HepG2 (cell line): ENCODE data around the gene KRTAP10-10. TPM values are rescaled to one million over a fixed set of nuclear protein-coding genes. Genes with fewer than 3 reads are reported as not detected.

Experiments
- ATAC-seq: fragments of 200-7000 bp; cut with Tn5 transposase; 3 replicates; pipeline ENCODE4 v1.9.1; 2020; ENCODE audit warnings: mild to moderate bottlenecking, moderate library complexity
- BruUV-seq: library from RNA; stranded (reverse); fragments of 400-500 nt; replicated peaks from 2 replicates; lab custom pipeline; 2021; lab: Mats Ljungman, UMichigan
- CTCF ChIA-PET: fragments of 300-600 bp; formaldehyde crosslinking; extraction: SDS; loops from one replicate; lab custom pipeline; 2021; ENCODE audit warnings: low total read pairs, inconsistent platforms, low intra/inter-chr PET ratio; lab: Yijun Ruan, JAX
- POLR2A ChIA-PET: fragments of 350-600 bp; sonication (Branson Sonifier 250); formaldehyde crosslinking; loops from one replicate; lab custom pipeline; 2020; ENCODE audit warnings: antibody characterized with exemption, inconsistent platforms; lab: Yijun Ruan, JAX
- DNase-seq: peaks from one replicate; pipeline ENCODE4 v3.0.0-alpha.2; 2015; ENCODE audit warnings: low spot score
- FAIRE-seq: peaks from 3 replicates; lab custom pipeline; 2011; peaks lifted over from hg19 to GRCh38; lab: Jason Lieb, UNC
- H2AFZ ChIP-seq: one replicate; pipeline ENCODE4 v1.6.1; 2011; ENCODE audit warnings: low read length, inconsistent platforms
- H3K27ac ChIP-seq: fragments of 300-600 bp; 3 replicates; pipeline ENCODE4 v1.8.0; 2011; ENCODE audit warnings: mixed run types, mild to moderate bottlenecking, mixed read lengths, low read length, inconsistent platforms; ENCODE audit not compliant: insufficient read depth; ENCODE audit errors: extremely low read length
- H3K27me3 ChIP-seq, 2 experiments: fragments of 200-600 bp in 1 of 2; 2 replicates in 1 of 2; 3 replicates in 1 of 2; pipeline versions ENCODE4 v1.6.0 to v1.8.0; 2011; ENCODE audit warnings: low read length in 2 of 2, mild to moderate bottlenecking in 2 of 2, moderate library complexity in 2 of 2, inconsistent platforms in 1 of 2; ENCODE audit not compliant: insufficient read depth in 2 of 2, control insufficient read depth in 1 of 2
- H3K36me3 ChIP-seq, 2 experiments: fragments of 200-600 bp in 1 of 2; replicated peaks in 1 of 2; 2 replicates in 1 of 2; 3 replicates in 1 of 2; pipeline versions ENCODE4 v1.5.1 to v1.8.0; 2011; ENCODE audit warnings: low read length in 2 of 2, inconsistent platforms in 1 of 2; ENCODE audit not compliant: insufficient read depth in 2 of 2, control insufficient read depth in 1 of 2
- H3K4me1 ChIP-seq: 2 replicates; pipeline ENCODE4 v1.5.1; 2012; ENCODE audit warnings: low read length, inconsistent platforms; ENCODE audit not compliant: insufficient read depth
- H3K4me2 ChIP-seq: 2 replicates; pipeline ENCODE4 v1.6.0; 2011; ENCODE audit warnings: low read depth, low read length, inconsistent platforms
- H3K4me3 ChIP-seq, 3 experiments: fragments of 200-600 bp in 1 of 3; sonication (generic), shearing (Covaris generic) in 1 of 3; replicated peaks in 1 of 3; 2 replicates each; pipeline ENCODE4 v1.5.1; 2011 to 2016; ENCODE audit warnings: low read length in 3 of 3, inconsistent platforms in 2 of 3, low read depth in 2 of 3, mild to moderate bottlenecking in 2 of 3, control low read depth in 1 of 3, mixed read lengths in 1 of 3; ENCODE audit not compliant: insufficient read depth in 1 of 3
- H3K79me2 ChIP-seq: one replicate; pipeline ENCODE4 v1.6.1; 2011; ENCODE audit warnings: low read length, inconsistent platforms; ENCODE audit not compliant: insufficient read depth
- H3K9ac ChIP-seq: 2 replicates; pipeline ENCODE4 v1.6.0; 2011; ENCODE audit warnings: mild to moderate bottlenecking, low read depth, low read length, inconsistent platforms; ENCODE audit not compliant: insufficient read depth
- H3K9me3 ChIP-seq: 2 replicates; pipeline ENCODE4 v1.5.1; 2012; ENCODE audit warnings: mild to moderate bottlenecking, low read length
- H4K20me1 ChIP-seq: 2 replicates; pipeline ENCODE4 v1.6.0; 2011; ENCODE audit warnings: inconsistent platforms, mild to moderate bottlenecking, low read length, moderate library complexity; ENCODE audit not compliant: insufficient read depth
- ARNT2 ChIP-seq: sonication (generic); formaldehyde crosslinking; IDR thresholded peaks from 2 replicates; pipeline ENCODE4 v1.8.0; 2022; ENCODE audit warnings: mild to moderate bottlenecking, low read depth, missing genetic modification reagents, moderate library complexity
- ETV5 ChIP-seq: IDR thresholded peaks from 2 replicates; pipeline ENCODE4 v1.6.1; 2018; ENCODE audit warnings: missing biosample characterization, missing genetic modification reagents, inconsistent platforms, borderline replicate concordance
- FIP1L1 ChIP-seq: fragments of 200-400 bp; formaldehyde crosslinking; IDR thresholded peaks from 2 replicates; pipeline ENCODE4 v1.6.1; 2018; ENCODE audit warnings: low read depth, mild to moderate bottlenecking, low read length, moderate library complexity, borderline replicate concordance; ENCODE audit not compliant: insufficient read depth
- KLF9 ChIP-seq: IDR thresholded peaks from 2 replicates; pipeline ENCODE4 v1.6.1; 2016; ENCODE audit warnings: low read depth
- NR2F1 ChIP-seq, 2 experiments: fragments of 450-650 bp in 1 of 2; formaldehyde crosslinking in 1 of 2; IDR thresholded peaks; 2 replicates each; pipeline versions ENCODE4 v1.5.0 to v1.6.1; 2016 to 2020; ENCODE audit warnings: mild to moderate bottlenecking in 1 of 2, missing compliant biosample characterization in 1 of 2, missing genetic modification reagents in 1 of 2, moderate library complexity in 1 of 2
- RFX5 ChIP-seq: IDR thresholded peaks from 2 replicates; pipeline ENCODE4 v1.6.1; 2011; ENCODE audit warnings: low read depth, low read length, improper control_type of control experiment
- ZHX1 ChIP-seq: sonication (generic); formaldehyde crosslinking; IDR thresholded peaks from 2 replicates; pipeline ENCODE4 v1.8.1; 2022; ENCODE audit warnings: low read depth, mild to moderate bottlenecking, missing genetic modification reagents
- ZNF234 ChIP-seq: sonication (generic); formaldehyde crosslinking; conservative IDR thresholded peaks from 2 replicates; pipeline ENCODE4 v1.5.1; 2020; ENCODE audit warnings: mild to moderate bottlenecking, missing genetic modification reagents
- ZNF296 ChIP-seq: sonication (generic); formaldehyde crosslinking; conservative IDR thresholded peaks from 2 replicates; pipeline ENCODE4 v1.5.0; 2020; ENCODE audit warnings: mild to moderate bottlenecking, missing genetic modification reagents
- ZNF331 ChIP-seq: sonication (generic); formaldehyde crosslinking; IDR thresholded peaks from 2 replicates; pipeline ENCODE4 v1.4.0; 2020; ENCODE audit warnings: missing genetic modification reagents
- ZNF484 ChIP-seq: sonication (generic); formaldehyde crosslinking; IDR thresholded peaks from 2 replicates; pipeline ENCODE4 v1.5.1; 2020; ENCODE audit warnings: mild to moderate bottlenecking, low read depth, missing genetic modification reagents, borderline replicate concordance
- ZNF737 ChIP-seq: sonication (generic); formaldehyde crosslinking; IDR thresholded peaks from 2 replicates; pipeline ENCODE4 v1.5.0; 2020; ENCODE audit warnings: missing genetic modification reagents, mild to moderate bottlenecking, borderline replicate concordance
- ZNF878 ChIP-seq: sonication (generic); formaldehyde crosslinking; IDR thresholded peaks from 2 replicates; pipeline ENCODE4 v1.8.1; 2023; ENCODE audit warnings: mild to moderate bottlenecking, missing genetic modification reagents, moderate library complexity
- WGBS: methylation state at CpG from one replicate; pipeline ENCODE4 v1.1.6; 2017; ENCODE audit warnings: low lambda C conversion rate; 5-methylcytosine and 5-hydroxymethylcytosine counted together
- in situ Hi-C: cut with HindIII; loops from 2 replicates; pipeline ENCODE4 v1.10.0; 2017; ENCODE audit warnings: low pct_unique_long_range_greater_than_20kb; ENCODE audit not compliant: extremely low pct_ligation_motif_present
- intact Hi-C: fragments of 100-400 bp; cut with micrococcal nuclease; formaldehyde crosslinking; loops from one replicate; pipeline ENCODE4 v1.10.0; 2022; ENCODE audit not compliant: unreplicated experiment
- polyA plus RNA-seq, 8 experiments: library from polyadenylated mRNA; depleted of rRNA in 3 of 8; stranded (reverse) in 7 of 8; unstranded in 1 of 8; fragments of >200 nt; fragmentation: Illumina TruSeq in 4 of 8; extraction: Trizol in 4 of 8; gene quantifications; 2 replicates each; pipeline versions ENCODE4 v1.2.1 to v1.2.3, GENCODE V29; 2011 to 2016; ENCODE audit warnings: low read depth in 4 of 8, missing spikeins in 1 of 8, mixed read lengths in 1 of 8; ENCODE audit not compliant: insufficient read depth in 1 of 8
- total RNA-seq, 5 experiments: library from RNA; depleted of rRNA; stranded (reverse); fragments of >200 nt; fragmentation: Illumina TruSeq; extraction: Trizol; gene quantifications; 2 replicates each; pipeline ENCODE4 v1.2.3, GENCODE V29; 2016; ENCODE audit warnings: low read depth in 1 of 5

The KRTAP10-10 gene
- total and polyA plus RNA-seq, 2 of the 13 experiments (the other 11 are each of a cell fraction or from before 2014, with no cell fraction given): not detected

GRCh38 chr21:44611551-44611950 lies 25.6 kb upstream of the KRTAP10-10 start:
- ATAC-seq: no peak
- FAIRE-seq: no peak
- no peak overlapping the region for H3K9ac ChIP-seq
- H4K20me1 ChIP-seq: no peaks in the 10 kb centered on the region
- H3K4me2 ChIP-seq: no peak overlapping the region
- CTCF ChIA-PET: no interaction called here
- no peaks in the 10 kb centered on the region for H3K36me3 ChIP-seq
- POLR2A ChIA-PET: no interaction called here
- no peak for TF ChIP-seq ZNF737 (CRISPR knock-in tag)
- TF ChIP-seq NR2F1 (CRISPR knock-in tag; IDR thresholded peaks at IDR 0.05): no peak
- TF ChIP-seq ETV5 (CRISPR knock-in tag): no peak
- no peak for TF ChIP-seq RFX5
- TF ChIP-seq KLF9: no peak
- no peak for TF ChIP-seq ZNF296
- no peak for TF ChIP-seq ARNT2 (CRISPR knock-in tag)
- TF ChIP-seq FIP1L1: no peak
- TF ChIP-seq ZHX1 (CRISPR knock-in tag): no peak
- no peak for TF ChIP-seq ZNF234 (CRISPR knock-in tag)
- TF ChIP-seq ZNF484 (CRISPR knock-in tag): no peak
- no peak for TF ChIP-seq ZNF331 (CRISPR knock-in tag)
- TF ChIP-seq ZNF878: no peak
- whole genome bisulfite sequencing: 16% methylated on average over 4 of the region's 4 CpGs
- intact Hi-C loops (no loop called here), in situ Hi-C loops (no loop called here)
- H2AFZ ChIP-seq: no peak overlapping the region
- peaks cover 24% of the 10 kb centered on the region; the same call in 1 of the 2 replicates for H3K9me3 ChIP-seq
- no peaks in the 10 kb centered on the region for H3K4me1 ChIP-seq
- H3K4me3 ChIP-seq: no peak overlapping the region
- H3K27me3 ChIP-seq: peaks cover 1 to 22% of the 10 kb centered on the region in 2 experiments; a peak in 3 of 5 replicates
- DNase-seq: no peak
- no TSS peak for BruUV-seq
- H3K27ac ChIP-seq: no peak overlapping the region
- H3K79me2 ChIP-seq: no peaks in the 10 kb centered on the region
